GM23338 (cell line): Measurements from ENCODE around the gene ADAMTS7. TPM values are rescaled to one million over a fixed set of nuclear protein-coding genes. Genes with fewer than 3 reads are reported as not detected.

Experiments used
- ATAC-seq: fragments of 200-7000 bp; cut with Tn5 transposase; 3 replicates; pipeline ENCODE4 v1.9.1; 2020
- DNase-seq: peaks from one replicate; pipeline ENCODE4 v3.0.0-alpha.2; 2015; ENCODE audit warnings: low spot score
- H2AFZ ChIP-seq: fragments of 200-600 bp; sonication (generic); 2 replicates; pipeline ENCODE4 v1.8.0; 2016; ENCODE audit warnings: antibody characterized with exemption, mild to moderate bottlenecking, moderate library complexity
- H3F3A ChIP-seq: fragments of 200-600 bp; sonication (generic); replicated peaks from 2 replicates; pipeline ENCODE4 v1.8.0; 2017; ENCODE audit warnings: antibody characterized with exemption, mixed run types, low read depth
- H3K27ac ChIP-seq: fragments of 200-600 bp; sonication (generic); 2 replicates; pipeline ENCODE4 v1.6.1; 2016; ENCODE audit warnings: low read depth
- H3K27me3 ChIP-seq: fragments of 200-600 bp; sonication (generic); 2 replicates; pipeline ENCODE4 v1.8.0; 2016; ENCODE audit warnings: mild to moderate bottlenecking, mixed run types, moderate library complexity; ENCODE audit not compliant: insufficient read depth
- H3K36me3 ChIP-seq: fragments of 200-600 bp; sonication (generic); 2 replicates; pipeline ENCODE4 v1.8.0; 2016; ENCODE audit warnings: mild to moderate bottlenecking; ENCODE audit not compliant: insufficient read depth
- H3K4me1 ChIP-seq: fragments of 200-600 bp; sonication (generic); 2 replicates; pipeline ENCODE4 v1.8.0; 2016; ENCODE audit warnings: mild to moderate bottlenecking, moderate library complexity; ENCODE audit not compliant: insufficient read depth
- H3K4me2 ChIP-seq: fragments of 200-600 bp; sonication (generic); 2 replicates; pipeline ENCODE4 v1.7.1; 2017; ENCODE audit warnings: mixed run types
- H3K4me3 ChIP-seq: fragments of 200-600 bp; sonication (generic); 2 replicates; pipeline ENCODE4 v1.6.1; 2016; ENCODE audit warnings: mixed run types
- H3K79me2 ChIP-seq: fragments of 200-600 bp; sonication (generic); replicated peaks from 2 replicates; pipeline ENCODE4 v1.8.0; 2017; ENCODE audit warnings: mild to moderate bottlenecking; ENCODE audit not compliant: insufficient read depth
- H3K9me2 ChIP-seq: fragments of 200-600 bp; sonication (generic); 2 replicates; pipeline ENCODE4 v1.8.0; 2017; ENCODE audit not compliant: insufficient read depth
- H4K20me1 ChIP-seq: fragments of 200-600 bp; sonication (generic); replicated peaks from 2 replicates; pipeline ENCODE4 v1.8.0; 2017; ENCODE audit warnings: mild to moderate bottlenecking; ENCODE audit not compliant: insufficient read depth
- H3K27ac Mint-ChIP-seq: 2 replicates; pipeline ENCODE4 v1.8.0; 2020; ENCODE audit warnings: inconsistent platforms, mild to moderate bottlenecking, moderate library complexity, mixed read lengths
- H3K27me3 Mint-ChIP-seq: 3 replicates; pipeline ENCODE4 v1.8.0; 2022; ENCODE audit warnings: low read depth, mild to moderate bottlenecking, moderate library complexity, mixed read lengths, inconsistent platforms; ENCODE audit not compliant: insufficient read depth, poor library complexity
- H3K36me3 Mint-ChIP-seq: 3 replicates; pipeline ENCODE4 v1.8.0; 2021; ENCODE audit warnings: low read depth, mild to moderate bottlenecking, inconsistent platforms, moderate library complexity, mixed read lengths
- H3K4me1 Mint-ChIP-seq: 3 replicates; pipeline ENCODE4 v1.8.0; 2020; ENCODE audit warnings: mild to moderate bottlenecking, inconsistent platforms, mixed read lengths
- H3K4me3 Mint-ChIP-seq: 3 replicates; pipeline ENCODE4 v1.8.0; 2021; ENCODE audit warnings: moderate library complexity, mild to moderate bottlenecking, inconsistent platforms, mixed read lengths
- H3K9me3 Mint-ChIP-seq: 3 replicates; pipeline ENCODE4 v1.8.0; 2020; ENCODE audit warnings: moderate library complexity, mild to moderate bottlenecking, inconsistent platforms, mixed read lengths
- CREB1 ChIP-seq: fragments of 250-450 bp; sonication (Bioruptor Pico); IDR thresholded peaks from 2 replicates; pipeline ENCODE4 v1.5.0; 2020; ENCODE audit warnings: low read depth, mild to moderate bottlenecking, moderate library complexity
- CTCF ChIP-seq, 2 experiments: fragments of 200-600 bp in 1 of 2; sonication (generic) in 1 of 2; conservative IDR thresholded peaks; 2 replicates each; pipeline versions ENCODE4 v1.5.1 to v1.6.1; 2016 to 2017; ENCODE audit warnings: antibody characterized with exemption in 2 of 2, low read depth in 2 of 2, mild to moderate bottlenecking in 2 of 2, moderate library complexity in 1 of 2
- ETS1 ChIP-seq: IDR thresholded peaks from 2 replicates; pipeline ENCODE4 v1.6.1; 2016; ENCODE audit warnings: antibody characterized with exemption
- EZH2 ChIP-seq: fragments of 200-600 bp; sonication (generic); IDR thresholded peaks from one replicate; pipeline ENCODE4 v1.8.0; 2017; ENCODE audit warnings: antibody characterized with exemption, mild to moderate bottlenecking, low read depth; ENCODE audit not compliant: unreplicated experiment
- NANOG ChIP-seq: IDR thresholded peaks from 2 replicates; pipeline ENCODE4 v1.6.1; 2016; ENCODE audit warnings: antibody characterized with exemption, borderline replicate concordance
- POLR2AphosphoS5 ChIP-seq: IDR thresholded peaks from 2 replicates; pipeline ENCODE4 v1.6.1; 2016; ENCODE audit warnings: antibody characterized with exemption, low read depth
- STAT1 ChIP-seq: IDR thresholded peaks from one replicate; pipeline ENCODE4 v1.6.1; 2016; ENCODE audit warnings: antibody characterized with exemption; ENCODE audit not compliant: unreplicated experiment
- ZNF114 ChIP-seq: fragments of 250-450 bp; sonication (Bioruptor Pico); IDR thresholded peaks from 2 replicates; pipeline ENCODE4 v1.5.0; 2020; ENCODE audit warnings: mild to moderate bottlenecking, moderate library complexity
- ZNF331 ChIP-seq: fragments of 250-450 bp; sonication (Bioruptor Pico); IDR thresholded peaks from 2 replicates; pipeline ENCODE4 v1.5.0; 2020; ENCODE audit warnings: low read depth, mild to moderate bottlenecking, moderate library complexity
- polyA plus RNA-seq: library from polyadenylated mRNA; unstranded; fragments of >200 nt; fragmentation: Nextera tagmentation; extraction: Ambion mirVana; gene quantifications from 2 replicates; pipeline ENCODE4 v1.2.1, GENCODE V29; 2016
- total RNA-seq: library from RNA; depleted of rRNA; stranded (reverse); fragments of >200 nt; shearing (Covaris generic); gene quantifications from 2 replicates; pipeline ENCODE4 v1.2.3, GENCODE V29; 2014
- TF ChIP-seq, protein P1 (sequence below): fragments of 250-450 bp; sonication (Bioruptor Pico); IDR thresholded peaks from 2 replicates; pipeline ENCODE4 v1.5.0; 2020; ENCODE audit warnings: mild to moderate bottlenecking, moderate library complexity

The ADAMTS7 gene
- total and polyA plus RNA-seq, 2 experiments from 2014 or later = 11.6 to 52.7 TPM

GRCh38 chr15:78807359-78807758 lies 3.9 kb downstream of the ADAMTS7 start:
- Histone ChIP-seq H3K4me3 (no peak overlapping the region), H2AFZ (no peak overlapping the region), H3K4me1 (peaks cover 12% of the 10 kb centered on the region), H4K20me1 (peaks cover 27% of the 10 kb centered on the region), H3K79me2 (peaks cover 28% of the 10 kb centered on the region), H3F3A (peaks cover 3% of the 10 kb centered on the region), H3K27ac (no peak overlapping the region), H3K4me2 (no peak overlapping the region), H3K27me3 (peaks cover 15% of the 10 kb centered on the region), H3K9me2 (no peaks in the 10 kb centered on the region), H3K36me3 (no peaks in the 10 kb centered on the region)
- ATAC-seq (no peak), DNase-seq (no peak)
- Mint-ChIP-seq H3K36me3 (peaks cover 5% of the 10 kb centered on the region; the same call in 2 of the 3 replicates), H3K27ac (no peak overlapping the region), H3K27me3 (peaks cover 23% of the 10 kb centered on the region), H3K9me3 (no peaks in the 10 kb centered on the region; the same call in 2 of the 3 replicates), H3K4me1 (peaks cover 46% of the 10 kb centered on the region), H3K4me3 (no peak overlapping the region)
- no peak for TF ChIP-seq ETS1
- TF ChIP-seq POLR2AphosphoS5 = no peak
- no peak for TF ChIP-seq CTCF (conservative IDR thresholded peaks at IDR 0.05; ENCODE audit: low read depth in 2 of 2)
- no peak for TF ChIP-seq ZNF114 (CRISPR knock-in tag)
- TF ChIP-seq NANOG = no peak
- no peak for TF ChIP-seq ZNF331 (CRISPR knock-in tag)
- TF ChIP-seq, protein P1, sequence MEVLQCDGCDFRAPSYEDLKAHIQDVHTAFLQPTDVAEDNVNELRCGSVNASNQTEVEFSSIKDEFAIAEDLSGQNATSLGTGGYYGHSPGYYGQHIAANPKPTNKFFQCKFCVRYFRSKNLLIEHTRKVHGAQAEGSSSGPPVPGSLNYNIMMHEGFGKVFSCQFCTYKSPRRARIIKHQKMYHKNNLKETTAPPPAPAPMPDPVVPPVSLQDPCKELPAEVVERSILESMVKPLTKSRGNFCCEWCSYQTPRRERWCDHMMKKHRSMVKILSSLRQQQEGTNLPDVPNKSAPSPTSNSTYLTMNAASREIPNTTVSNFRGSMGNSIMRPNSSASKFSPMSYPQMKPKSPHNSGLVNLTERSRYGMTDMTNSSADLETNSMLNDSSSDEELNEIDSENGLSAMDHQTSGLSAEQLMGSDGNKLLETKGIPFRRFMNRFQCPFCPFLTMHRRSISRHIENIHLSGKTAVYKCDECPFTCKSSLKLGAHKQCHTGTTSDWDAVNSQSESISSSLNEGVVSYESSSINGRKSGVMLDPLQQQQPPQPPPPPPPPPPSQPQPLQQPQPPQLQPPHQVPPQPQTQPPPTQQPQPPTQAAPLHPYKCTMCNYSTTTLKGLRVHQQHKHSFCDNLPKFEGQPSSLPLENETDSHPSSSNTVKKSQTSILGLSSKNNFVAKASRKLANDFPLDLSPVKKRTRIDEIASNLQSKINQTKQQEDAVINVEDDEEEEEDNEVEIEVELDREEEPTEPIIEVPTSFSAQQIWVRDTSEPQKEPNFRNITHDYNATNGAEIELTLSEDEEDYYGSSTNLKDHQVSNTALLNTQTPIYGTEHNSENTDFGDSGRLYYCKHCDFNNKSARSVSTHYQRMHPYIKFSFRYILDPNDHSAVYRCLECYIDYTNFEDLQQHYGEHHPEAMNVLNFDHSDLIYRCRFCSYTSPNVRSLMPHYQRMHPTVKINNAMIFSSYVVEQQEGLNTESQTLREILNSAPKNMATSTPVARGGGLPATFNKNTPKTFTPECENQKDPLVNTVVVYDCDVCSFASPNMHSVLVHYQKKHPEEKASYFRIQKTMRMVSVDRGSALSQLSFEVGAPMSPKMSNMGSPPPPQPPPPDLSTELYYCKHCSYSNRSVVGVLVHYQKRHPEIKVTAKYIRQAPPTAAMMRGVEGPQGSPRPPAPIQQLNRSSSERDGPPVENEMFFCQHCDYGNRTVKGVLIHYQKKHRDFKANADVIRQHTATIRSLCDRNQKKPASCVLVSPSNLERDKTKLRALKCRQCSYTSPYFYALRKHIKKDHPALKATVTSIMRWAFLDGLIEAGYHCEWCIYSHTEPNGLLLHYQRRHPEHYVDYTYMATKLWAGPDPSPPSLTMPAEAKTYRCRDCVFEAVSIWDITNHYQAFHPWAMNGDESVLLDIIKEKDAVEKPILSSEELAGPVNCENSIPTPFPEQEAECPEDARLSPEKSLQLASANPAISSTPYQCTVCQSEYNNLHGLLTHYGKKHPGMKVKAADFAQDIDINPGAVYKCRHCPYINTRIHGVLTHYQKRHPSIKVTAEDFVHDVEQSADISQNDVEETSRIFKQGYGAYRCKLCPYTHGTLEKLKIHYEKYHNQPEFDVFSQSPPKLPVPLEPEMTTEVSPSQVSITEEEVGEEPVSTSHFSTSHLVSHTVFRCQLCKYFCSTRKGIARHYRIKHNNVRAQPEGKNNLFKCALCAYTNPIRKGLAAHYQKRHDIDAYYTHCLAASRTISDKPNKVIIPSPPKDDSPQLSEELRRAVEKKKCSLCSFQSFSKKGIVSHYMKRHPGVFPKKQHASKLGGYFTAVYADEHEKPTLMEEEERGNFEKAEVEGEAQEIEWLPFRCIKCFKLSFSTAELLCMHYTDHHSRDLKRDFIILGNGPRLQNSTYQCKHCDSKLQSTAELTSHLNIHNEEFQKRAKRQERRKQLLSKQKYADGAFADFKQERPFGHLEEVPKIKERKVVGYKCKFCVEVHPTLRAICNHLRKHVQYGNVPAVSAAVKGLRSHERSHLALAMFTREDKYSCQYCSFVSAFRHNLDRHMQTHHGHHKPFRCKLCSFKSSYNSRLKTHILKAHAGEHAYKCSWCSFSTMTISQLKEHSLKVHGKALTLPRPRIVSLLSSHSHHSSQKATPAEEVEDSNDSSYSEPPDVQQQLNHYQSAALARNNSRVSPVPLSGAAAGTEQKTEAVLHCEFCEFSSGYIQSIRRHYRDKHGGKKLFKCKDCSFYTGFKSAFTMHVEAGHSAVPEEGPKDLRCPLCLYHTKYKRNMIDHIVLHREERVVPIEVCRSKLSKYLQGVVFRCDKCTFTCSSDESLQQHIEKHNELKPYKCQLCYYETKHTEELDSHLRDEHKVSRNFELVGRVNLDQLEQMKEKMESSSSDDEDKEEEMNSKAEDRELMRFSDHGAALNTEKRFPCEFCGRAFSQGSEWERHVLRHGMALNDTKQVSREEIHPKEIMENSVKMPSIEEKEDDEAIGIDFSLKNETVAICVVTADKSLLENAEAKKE (CRISPR knock-in tag) = no peak
- TF ChIP-seq STAT1 = no peak
- TF ChIP-seq EZH2 = no peak
- TF ChIP-seq CREB1 (CRISPR knock-in tag) = no peak
